Hepatocyte (in vitro differentiated cells): Measurements from ENCODE around the gene SYS1.
A peak's percentile ranks its signal among the peaks of the same experiment; 100 is the strongest.

ENCODE experiments used
- CTCF ChIP-seq: fragments of 200-600 bp; sonication (generic); IDR thresholded peaks from 2 replicates; pipeline ENCODE4 v1.5.1; 2016; ENCODE audit warnings: antibody characterized with exemption, mild to moderate bottlenecking; ENCODE audit not compliant: poor library complexity
- EZH2 ChIP-seq: fragments of 200-600 bp; sonication (generic); IDR thresholded peaks from 2 replicates; pipeline ENCODE4 v1.6.1; 2016; ENCODE audit warnings: antibody characterized with exemption, mild to moderate bottlenecking, borderline replicate concordance
- EZH2phosphoT487 ChIP-seq: fragments of 200-600 bp; sonication (generic); IDR thresholded peaks from one replicate; pipeline ENCODE4 v1.6.1; 2018; ENCODE audit warnings: antibody characterized with exemption, mild to moderate bottlenecking, low read depth, moderate library complexity; ENCODE audit not compliant: unreplicated experiment, severe bottlenecking

- TF ChIP-seq CTCF: peak; percentile 94
- TF ChIP-seq EZH2phosphoT487: no peak
- no peak for TF ChIP-seq EZH2
Observed at GRCh38 chr20:45362804-45363610, at the start of gene SYS1.
